ENCODE results near the gene SON.
"Not testable (repeated sequence)": the region's sequence is repeated elsewhere in the genome, so short reads cannot be mapped to it uniquely, and the experiment has no call there.

SON gene

GRCh38 chr21:33542640-33543504 is at the start of gene SON:
SON (plus strand) TSS chr21:33543038; CDS start chr21:33543093, 55 bp downstream.
- in situ Hi-C loops (cut with MboI; ENCODE audit: low sequenced_read_pairs) = no loop called here

GRCh38 chr21:33493756-33494155 is 49.1 kb upstream of the SON start:
- in situ Hi-C loops (cut with MboI; ENCODE audit: low sequenced_read_pairs) = no loop called here

GRCh38 chr21:33495743-33496142 is 47.1 kb upstream of the SON start:
- in situ Hi-C loops (cut with MboI; ENCODE audit: low sequenced_read_pairs) = no loop called here

GRCh38 chr21:33496345-33496744 is 46.5 kb upstream of the SON start:
- in situ Hi-C loops (cut with MboI; ENCODE audit: low sequenced_read_pairs) = no loop called here

- in situ Hi-C loops (cut with MboI; ENCODE audit: low sequenced_read_pairs) = no loop called here
These were observed 37.0 kb upstream of the SON start for GRCh38 chr21:33505833-33506232.

GRCh38 chr21:33507003-33507402 is 35.8 kb upstream of the SON start:
- in situ Hi-C loops (cut with MboI; ENCODE audit: low sequenced_read_pairs) = not testable (repeated sequence)

- in situ Hi-C loops (cut with MboI; ENCODE audit: low sequenced_read_pairs) = no loop called here
These were observed 32.0 kb upstream of the SON start for GRCh38 chr21:33510826-33511225.

- in situ Hi-C loops (cut with MboI; ENCODE audit: low sequenced_read_pairs) = no loop called here
These were observed 31.2 kb upstream of the SON start for GRCh38 chr21:33511639-33512038.

- in situ Hi-C loops (cut with MboI; ENCODE audit: low sequenced_read_pairs) = no loop called here
These were observed 30.4 kb upstream of the SON start for GRCh38 chr21:33512481-33512880.

- in situ Hi-C loops (cut with MboI; ENCODE audit: low sequenced_read_pairs) = no loop called here
These were observed 28.6 kb upstream of the SON start for GRCh38 chr21:33514229-33514628.

- in situ Hi-C loops (cut with MboI; ENCODE audit: low sequenced_read_pairs) = no loop called here
These were observed 23.9 kb upstream of the SON start for GRCh38 chr21:33518899-33519298.

GRCh38 chr21:33522297-33522952 is 20.4 kb upstream of the SON start:
- in situ Hi-C loops (cut with MboI; ENCODE audit: low sequenced_read_pairs) = no loop called here

GRCh38 chr21:33522953-33523349 is 19.9 kb upstream of the SON start:
- in situ Hi-C loops (cut with MboI; ENCODE audit: low sequenced_read_pairs) = no loop called here

- in situ Hi-C loops (cut with MboI; ENCODE audit: low sequenced_read_pairs) = no loop called here
These were observed 11.8 kb upstream of the SON start for GRCh38 chr21:33531007-33531406.

GRCh38 chr21:33537212-33537611 is 5.6 kb upstream of the SON start:
- in situ Hi-C loops (cut with MboI; ENCODE audit: low sequenced_read_pairs) = no loop called here

GRCh38 chr21:33539616-33540015 is 3.2 kb upstream of the SON start:
- in situ Hi-C loops (cut with MboI; ENCODE audit: low sequenced_read_pairs) = no loop called here

GRCh38 chr21:33540711-33541104 is 2.1 kb upstream of the SON start:
- in situ Hi-C loops (cut with MboI; ENCODE audit: low sequenced_read_pairs) = no loop called here

- in situ Hi-C loops (cut with MboI; ENCODE audit: low sequenced_read_pairs) = no loop called here
These were observed 1.6 kb upstream of the SON start for GRCh38 chr21:33541105-33541711.

- in situ Hi-C loops (cut with MboI; ENCODE audit: low sequenced_read_pairs) = no loop called here
These were observed 840 bp upstream of the SON start, which contains the start of gene GART for GRCh38 chr21:33541756-33542639. GART (minus strand) TSS chr21:33542117; CDS start chr21:33539315, 2,802 bp downstream.

- in situ Hi-C loops (cut with MboI; ENCODE audit: low sequenced_read_pairs) = no loop called here
These were observed 779 bp downstream of the SON start for GRCh38 chr21:33543505-33544129.

Measured in hTERT RPE-1 (cell line).